Parathyroid adenoma (tissue), 2 donors: ENCODE data around the gene TMSB15C.

Experiments
- H2AFZ ChIP-seq: fragments of 300-600 bp; sonication (generic); one replicate; pipeline ENCODE4 v1.7.0; 2017; ENCODE audit warnings: antibody characterized with exemption, mild to moderate bottlenecking
- H3K27ac ChIP-seq: fragments of 300-600 bp; sonication (generic); one replicate; pipeline ENCODE4 v1.7.0; 2017
- H3K27me3 ChIP-seq: fragments of 300-600 bp; sonication (generic); one replicate; pipeline ENCODE4 v1.7.0; 2017; ENCODE audit warnings: low read length; ENCODE audit not compliant: control insufficient read depth, insufficient read depth
- H3K36me3 ChIP-seq: fragments of 300-600 bp; sonication (generic); one replicate; pipeline ENCODE4 v1.7.0; 2017; ENCODE audit warnings: low read length; ENCODE audit not compliant: control insufficient read depth, insufficient read depth
- H3K4me1 ChIP-seq: fragments of 300-600 bp; sonication (generic); one replicate; pipeline ENCODE4 v1.7.0; 2017; ENCODE audit warnings: control low read depth
- H3K4me2 ChIP-seq: fragments of 300-600 bp; sonication (generic); one replicate; pipeline ENCODE4 v1.7.0; 2017; ENCODE audit warnings: low read length
- H3K4me3 ChIP-seq: fragments of 300-600 bp; sonication (generic); one replicate; pipeline ENCODE4 v1.7.0; 2017; ENCODE audit warnings: low read depth, low read length
- H3K79me2 ChIP-seq: fragments of 300-600 bp; sonication (generic); one replicate; pipeline ENCODE4 v1.7.0; 2017; ENCODE audit warnings: control low read depth
- H3K9ac ChIP-seq: fragments of 300-600 bp; sonication (generic); one replicate; pipeline ENCODE4 v1.7.0; 2017; ENCODE audit warnings: mild to moderate bottlenecking
- H3K9me3 ChIP-seq: fragments of 300-600 bp; sonication (generic); one replicate; pipeline ENCODE4 v1.7.0; 2017; ENCODE audit warnings: low read length; ENCODE audit not compliant: control insufficient read depth
- TF ChIP-seq, protein P1 (sequence below): fragments of 300-600 bp; sonication (generic); IDR thresholded peaks from one replicate; pipeline ENCODE4 v1.7.0; 2017; ENCODE audit warnings: antibody characterized with exemption, mild to moderate bottlenecking
- donor health status: primary hyperparathyroidism.

Gene TMSB15C

DNA sequence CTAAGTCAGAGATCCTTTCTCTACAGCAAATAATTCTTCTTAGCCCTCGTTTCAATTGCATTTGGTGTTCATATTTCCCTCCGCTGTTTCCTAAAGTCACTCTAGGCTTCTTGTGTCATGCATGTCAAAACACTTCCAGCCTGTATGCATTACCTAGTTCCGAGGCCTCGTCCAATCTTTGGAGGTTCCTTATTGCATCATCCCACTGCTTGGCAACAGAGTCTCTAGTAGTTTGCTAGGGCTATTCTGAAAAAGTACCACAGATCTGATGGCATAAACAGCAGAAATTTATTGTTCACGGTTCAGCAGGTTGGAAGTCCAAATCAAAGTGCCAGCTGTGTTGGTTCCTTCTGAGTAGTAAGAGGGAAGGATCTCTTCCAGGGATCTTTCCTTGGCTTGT is 30.4 kb downstream of the TMSB15C start:
- Histone ChIP-seq H3K27ac (no peak overlapping the region), H2AFZ (no peak overlapping the region), H3K9me3 (no peaks in the 10 kb centered on the region), H3K9ac (no peak overlapping the region), H3K4me1 (no peaks in the 10 kb centered on the region), H3K79me2 (no peaks in the 10 kb centered on the region), H3K4me3 (no peak overlapping the region), H3K36me3 (no peaks in the 10 kb centered on the region), H3K4me2 (no peak overlapping the region), H3K27me3 (no peaks in the 10 kb centered on the region)
- TF ChIP-seq, protein P1, sequence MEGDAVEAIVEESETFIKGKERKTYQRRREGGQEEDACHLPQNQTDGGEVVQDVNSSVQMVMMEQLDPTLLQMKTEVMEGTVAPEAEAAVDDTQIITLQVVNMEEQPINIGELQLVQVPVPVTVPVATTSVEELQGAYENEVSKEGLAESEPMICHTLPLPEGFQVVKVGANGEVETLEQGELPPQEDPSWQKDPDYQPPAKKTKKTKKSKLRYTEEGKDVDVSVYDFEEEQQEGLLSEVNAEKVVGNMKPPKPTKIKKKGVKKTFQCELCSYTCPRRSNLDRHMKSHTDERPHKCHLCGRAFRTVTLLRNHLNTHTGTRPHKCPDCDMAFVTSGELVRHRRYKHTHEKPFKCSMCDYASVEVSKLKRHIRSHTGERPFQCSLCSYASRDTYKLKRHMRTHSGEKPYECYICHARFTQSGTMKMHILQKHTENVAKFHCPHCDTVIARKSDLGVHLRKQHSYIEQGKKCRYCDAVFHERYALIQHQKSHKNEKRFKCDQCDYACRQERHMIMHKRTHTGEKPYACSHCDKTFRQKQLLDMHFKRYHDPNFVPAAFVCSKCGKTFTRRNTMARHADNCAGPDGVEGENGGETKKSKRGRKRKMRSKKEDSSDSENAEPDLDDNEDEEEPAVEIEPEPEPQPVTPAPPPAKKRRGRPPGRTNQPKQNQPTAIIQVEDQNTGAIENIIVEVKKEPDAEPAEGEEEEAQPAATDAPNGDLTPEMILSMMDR = no peak

DNA sequence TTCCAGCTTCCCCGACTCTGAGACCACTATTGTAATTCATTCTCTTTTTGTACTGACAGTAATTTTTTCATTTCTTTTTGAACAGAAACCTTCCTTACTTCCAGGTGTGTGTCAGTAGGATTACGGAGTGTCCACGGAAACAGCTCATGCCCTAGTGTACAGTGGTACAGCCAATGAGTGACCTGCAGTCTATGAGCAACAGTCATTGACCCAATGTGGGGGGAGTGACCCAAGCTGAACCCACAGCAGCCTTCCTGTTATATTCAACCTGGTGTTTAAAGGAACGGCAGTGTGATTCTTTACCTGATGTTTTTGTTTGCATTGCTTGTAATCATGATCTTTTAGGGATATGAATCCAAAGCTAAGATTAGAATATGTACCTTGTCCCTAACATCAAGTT is 35.0 kb downstream of the TMSB15C start:
- Histone ChIP-seq H3K27me3 (no peaks in the 10 kb centered on the region), H3K9ac (no peak overlapping the region), H3K79me2 (no peaks in the 10 kb centered on the region), H3K27ac (no peak overlapping the region), H3K4me1 (no peaks in the 10 kb centered on the region), H3K4me3 (no peak overlapping the region), H3K36me3 (no peaks in the 10 kb centered on the region), H3K9me3 (no peaks in the 10 kb centered on the region), H2AFZ (no peak overlapping the region), H3K4me2 (no peak overlapping the region)
- TF ChIP-seq, protein P1 = no peak

DNA sequence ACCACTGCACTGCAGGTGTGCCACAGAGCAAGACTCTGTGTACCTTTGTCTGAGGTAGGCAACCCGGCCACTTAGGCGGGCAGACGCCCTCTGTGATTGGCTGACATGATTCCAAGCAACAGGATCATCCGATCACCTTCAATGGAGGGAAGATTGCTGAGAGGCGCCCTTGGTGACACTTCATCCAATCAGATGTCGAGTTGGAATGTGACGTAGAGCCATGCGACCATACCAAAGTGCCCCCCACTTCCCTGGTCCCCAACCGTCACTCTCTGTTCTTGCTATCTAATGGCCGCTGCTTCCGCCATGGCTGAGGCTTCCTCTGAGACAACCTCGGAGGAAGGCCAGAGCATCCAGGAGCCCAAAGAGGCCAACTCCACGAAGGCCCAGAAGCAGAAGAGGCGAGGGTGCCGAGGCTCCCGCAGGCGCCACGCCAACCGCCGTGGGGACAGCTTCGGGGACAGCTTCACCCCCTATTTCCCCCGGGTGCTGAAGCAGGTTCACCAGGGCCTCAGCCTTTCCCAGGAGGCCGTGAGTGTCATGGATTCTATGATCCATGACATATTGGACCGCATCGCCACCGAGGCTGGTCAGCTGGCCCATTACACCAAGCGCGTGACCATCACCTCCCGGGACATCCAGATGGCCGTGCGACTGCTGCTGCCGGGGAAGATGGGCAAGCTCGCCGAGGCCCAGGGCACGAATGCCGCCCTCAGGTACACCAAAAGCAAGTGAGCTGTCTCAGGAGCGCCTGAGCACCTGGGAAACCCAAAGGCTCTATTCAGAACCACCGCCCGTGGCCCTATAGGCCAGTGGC is 36.1 kb downstream of the TMSB15C start, which contains the start of gene H2BW2:
Gene H2BW2, plus strand, starts transcription at position 268 of the 817 bp plus-strand sequence. Its CDS starts 39 bp downstream, at position 307.
- TF ChIP-seq, protein P1 = no peak
- Histone ChIP-seq H3K79me2 (no peaks in the 10 kb centered on the region), H3K27me3 (no peaks in the 10 kb centered on the region), H3K4me3 (no peak within 1 kb of the TSS), H3K36me3 (no peaks in the 10 kb centered on the region), H3K4me2 (no peak within 1 kb of the TSS), H3K9ac (no peak within 1 kb of the TSS), H3K4me1 (no peaks in the 10 kb centered on the region), H3K27ac (no peak within 1 kb of the TSS), H2AFZ (no peak within 1 kb of the TSS), H3K9me3 (no peaks in the 10 kb centered on the region)
